Lower leg skin (tissue), 3 donors: Measurements from ENCODE around the gene ELP2.

Experiments used
- CTCF ChIP-seq, 3 donors: fragments of 450-650 bp; IDR thresholded peaks; one replicate each; pipeline ENCODE4 v1.5.1; 2016; ENCODE audit warnings: antibody characterized with exemption in 3 of 3, mild to moderate bottlenecking in 3 of 3, moderate library complexity in 2 of 3
- POLR2A ChIP-seq, 2 donors: fragments of 450-650 bp; IDR thresholded peaks; one replicate each; pipeline ENCODE4 v1.6.1; 2016 to 2017; ENCODE audit warnings: antibody characterized with exemption in 2 of 2, mild to moderate bottlenecking in 1 of 2, moderate library complexity in 1 of 2

- TF ChIP-seq CTCF (IDR thresholded peaks at IDR 0.05) (no peak), POLR2A (IDR thresholded peaks at IDR 0.05) (no peak)
Measured at GRCh38 chr18:36124841-36125240, 4.9 kb upstream of the ELP2 start.
